MCF 10A (cell line): ENCODE data around the gene ACRBP. TPM values are rescaled to one million over a fixed set of nuclear protein-coding genes. Genes with fewer than 3 reads are reported as not detected.
A peak's percentile ranks its signal among the peaks of the same experiment; 100 is the strongest.

ENCODE experiments used
- BruUV-seq: library from RNA; stranded (reverse); fragments of 400-500 nt; replicated peaks from 2 replicates; lab custom pipeline; 2021; lab: Mats Ljungman, UMichigan
- CTCF ChIA-PET: fragments of 300-600 bp; sonication (Branson Sonifier 250); formaldehyde crosslinking; extraction: SDS; loops from one replicate; lab custom pipeline; 2021; ENCODE audit warnings: antibody characterized with exemption, inconsistent platforms; lab: Yijun Ruan, JAX
- POLR2A ChIA-PET: fragments of 300-600, 350-650 bp; sonication (Branson Sonifier 250); formaldehyde crosslinking; extraction: SDS; loops from one replicate; lab custom pipeline; 2020; ENCODE audit warnings: antibody characterized with exemption, inconsistent platforms; lab: Yijun Ruan, JAX
- DNase-seq: peaks from one replicate; pipeline ENCODE4 v3.0.0-alpha.2; 2018; ENCODE audit not compliant: unreplicated experiment
- H3K27ac Mint-ChIP-seq: one replicate; pipeline ENCODE4 v1.8.0; 2022; ENCODE audit warnings: mild to moderate bottlenecking, low read depth, mixed read lengths; ENCODE audit not compliant: unreplicated experiment
- H3K27me3 Mint-ChIP-seq: one replicate; pipeline ENCODE4 v1.8.0; 2022; ENCODE audit warnings: mixed read lengths; ENCODE audit not compliant: insufficient read depth, unreplicated experiment
- H3K36me3 Mint-ChIP-seq: one replicate; pipeline ENCODE4 v1.8.0; 2022; ENCODE audit warnings: mild to moderate bottlenecking, moderate library complexity, mixed read lengths; ENCODE audit not compliant: insufficient read depth, unreplicated experiment
- H3K4me1 Mint-ChIP-seq: one replicate; pipeline ENCODE4 v1.8.0; 2022; ENCODE audit warnings: mixed read lengths; ENCODE audit not compliant: insufficient read depth, unreplicated experiment
- H3K4me3 Mint-ChIP-seq: one replicate; pipeline ENCODE4 v1.8.0; 2022; ENCODE audit warnings: mild to moderate bottlenecking, moderate library complexity, mixed read lengths; ENCODE audit not compliant: unreplicated experiment
- H3K9me3 Mint-ChIP-seq: one replicate; pipeline ENCODE4 v1.8.0; 2022; ENCODE audit warnings: mixed read lengths; ENCODE audit not compliant: unreplicated experiment
- intact Hi-C: fragments of 100-400 bp; cut with micrococcal nuclease; formaldehyde crosslinking; loops from 2 replicates; pipeline ENCODE4 v1.14.1; 2022
- total RNA-seq: library from RNA; stranded (reverse); gene quantifications from 2 replicates; pipeline ENCODE4 v1.2.3, GENCODE V29; 2022
- TF ChIP-seq, protein P1 (sequence below): fragments of 200-600 bp; IDR thresholded peaks from one replicate; pipeline ENCODE4 v1.8.0; 2022; ENCODE audit warnings: antibody characterized with exemption, mild to moderate bottlenecking; ENCODE audit not compliant: unreplicated experiment

ACRBP gene
- total RNA-seq, 1 experiment from 2014 or later: 0.30 TPM

DNA sequence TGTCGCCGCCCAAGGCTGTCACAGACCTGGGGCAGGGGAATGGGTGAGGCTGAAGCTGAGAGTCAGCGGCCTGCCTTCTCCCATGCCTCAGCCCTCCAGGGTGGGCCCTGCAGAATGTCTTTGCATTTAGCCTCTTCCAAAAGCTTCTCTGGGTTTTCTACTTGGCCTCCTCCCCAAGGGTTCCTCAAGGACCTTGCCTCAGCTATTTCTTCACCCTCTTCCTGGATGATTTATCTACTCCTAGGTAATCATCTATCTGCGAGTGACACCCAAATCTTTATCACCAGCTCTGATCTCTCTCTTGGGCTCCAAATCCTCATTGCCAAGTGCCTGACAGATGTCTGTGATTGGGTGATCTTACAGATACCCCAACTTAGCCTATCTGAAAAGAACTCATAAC lies 6.7 kb downstream of the ACRBP start:
- H3K9me3 Mint-ChIP-seq: peaks cover 9% of the 10 kb centered on the region
- peaks cover 10% of the 10 kb centered on the region for H3K4me1 Mint-ChIP-seq
- intact Hi-C loops: no loop called here
- H3K27me3 Mint-ChIP-seq: peaks cover 25% of the 10 kb centered on the region
- CTCF ChIA-PET: interaction anchor here (0.6 kb wide), 1 partner anchor 46 kb away, joined by 3 read pairs; no protein-coding TSS in a partner anchor
- TF ChIP-seq, protein P1, sequence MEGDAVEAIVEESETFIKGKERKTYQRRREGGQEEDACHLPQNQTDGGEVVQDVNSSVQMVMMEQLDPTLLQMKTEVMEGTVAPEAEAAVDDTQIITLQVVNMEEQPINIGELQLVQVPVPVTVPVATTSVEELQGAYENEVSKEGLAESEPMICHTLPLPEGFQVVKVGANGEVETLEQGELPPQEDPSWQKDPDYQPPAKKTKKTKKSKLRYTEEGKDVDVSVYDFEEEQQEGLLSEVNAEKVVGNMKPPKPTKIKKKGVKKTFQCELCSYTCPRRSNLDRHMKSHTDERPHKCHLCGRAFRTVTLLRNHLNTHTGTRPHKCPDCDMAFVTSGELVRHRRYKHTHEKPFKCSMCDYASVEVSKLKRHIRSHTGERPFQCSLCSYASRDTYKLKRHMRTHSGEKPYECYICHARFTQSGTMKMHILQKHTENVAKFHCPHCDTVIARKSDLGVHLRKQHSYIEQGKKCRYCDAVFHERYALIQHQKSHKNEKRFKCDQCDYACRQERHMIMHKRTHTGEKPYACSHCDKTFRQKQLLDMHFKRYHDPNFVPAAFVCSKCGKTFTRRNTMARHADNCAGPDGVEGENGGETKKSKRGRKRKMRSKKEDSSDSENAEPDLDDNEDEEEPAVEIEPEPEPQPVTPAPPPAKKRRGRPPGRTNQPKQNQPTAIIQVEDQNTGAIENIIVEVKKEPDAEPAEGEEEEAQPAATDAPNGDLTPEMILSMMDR: no peak
- BruUV-seq: no TSS peak
- no peaks in the 10 kb centered on the region for H3K36me3 Mint-ChIP-seq
- H3K4me3 Mint-ChIP-seq: no peak overlapping the region
- no peak for DNase-seq
- H3K27ac Mint-ChIP-seq: no peak overlapping the region
- POLR2A ChIA-PET: no interaction called here

DNA sequence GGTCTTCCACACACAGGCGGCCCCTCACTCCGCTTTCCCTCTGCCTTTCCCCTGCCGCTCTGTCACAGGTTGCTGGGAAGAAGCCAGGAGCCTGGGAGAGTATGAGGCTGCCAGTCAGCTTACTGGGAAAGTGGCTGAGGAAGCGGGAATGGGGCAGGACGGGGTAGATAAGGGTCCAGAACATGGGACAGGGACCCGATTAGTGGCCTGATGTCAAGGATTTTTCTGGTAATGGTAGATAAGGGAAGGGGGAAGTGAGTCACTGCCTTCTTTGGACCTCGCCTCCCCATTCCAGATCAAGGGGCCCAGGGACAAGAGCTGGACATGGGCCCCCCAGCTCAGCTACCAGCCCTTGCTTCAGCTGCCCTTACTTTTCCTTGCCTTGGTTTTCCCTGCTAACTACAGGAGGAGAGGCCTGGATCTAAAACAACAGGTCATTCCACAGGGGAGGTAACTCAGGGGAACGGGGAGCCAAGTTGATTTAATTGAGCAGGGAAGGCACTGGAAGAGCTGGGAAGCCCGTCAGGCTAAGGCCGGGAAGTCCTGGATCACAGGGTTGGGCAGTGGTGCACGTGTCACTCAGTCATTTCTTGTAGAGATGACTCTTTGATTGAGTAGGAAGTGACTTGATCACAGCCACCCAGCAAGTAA lies 8.0 kb downstream of the ACRBP start:
- intact Hi-C loops: no loop called here

DNA sequence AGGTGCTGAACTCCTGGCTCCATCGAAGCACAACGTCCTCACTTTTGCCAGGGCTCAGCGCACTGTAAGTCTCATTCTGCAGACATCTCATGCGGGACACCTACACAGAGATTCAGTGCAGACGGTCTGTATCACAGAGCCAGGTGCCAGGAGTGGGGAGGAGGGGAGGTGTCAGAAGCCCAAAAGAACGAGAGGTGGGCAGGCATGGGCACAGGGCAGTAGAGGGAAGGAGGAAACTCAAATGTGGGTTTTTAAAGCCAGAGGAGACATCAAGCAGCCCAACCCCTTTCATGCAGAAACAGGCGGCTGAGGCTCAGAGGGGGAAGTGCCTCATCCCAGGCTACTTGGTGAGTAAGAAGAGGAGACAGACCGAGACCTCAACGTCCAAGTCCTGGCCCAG lies 8.9 kb downstream of the ACRBP start:
- H3K27ac Mint-ChIP-seq: no peak overlapping the region
- TF ChIP-seq, protein P1: no peak
- ChIA-PET POLR2A (no interaction called here), CTCF (no interaction called here)
- H3K9me3 Mint-ChIP-seq: no peaks in the 10 kb centered on the region
- no peaks in the 10 kb centered on the region for H3K36me3 Mint-ChIP-seq
- H3K4me3 Mint-ChIP-seq: no peak overlapping the region
- DNase-seq: no peak
- H3K4me1 Mint-ChIP-seq: peaks cover 11% of the 10 kb centered on the region
- intact Hi-C loops: no loop called here
- no TSS peak for BruUV-seq
- H3K27me3 Mint-ChIP-seq: peaks cover 25% of the 10 kb centered on the region

More for the DNA sequence above, 8.0 kb downstream of the ACRBP start:
- TF ChIP-seq, protein P1: no peak
- Mint-ChIP-seq H3K4me1 (peaks cover 11% of the 10 kb centered on the region), H3K27ac (no peak overlapping the region), H3K9me3 (peaks cover 4% of the 10 kb centered on the region), H3K36me3 (no peaks in the 10 kb centered on the region), H3K4me3 (no peak overlapping the region), H3K27me3 (peaks cover 25% of the 10 kb centered on the region)
- POLR2A ChIA-PET: no interaction called here
- CTCF ChIA-PET: interaction anchor here (0.6 to 0.8 kb wide), 2 partner anchors 10 to 11 kb away, joined by 3 read pairs; no protein-coding TSS in a partner anchor
- DNase-seq: no peak
- BruUV-seq: no TSS peak

DNA sequence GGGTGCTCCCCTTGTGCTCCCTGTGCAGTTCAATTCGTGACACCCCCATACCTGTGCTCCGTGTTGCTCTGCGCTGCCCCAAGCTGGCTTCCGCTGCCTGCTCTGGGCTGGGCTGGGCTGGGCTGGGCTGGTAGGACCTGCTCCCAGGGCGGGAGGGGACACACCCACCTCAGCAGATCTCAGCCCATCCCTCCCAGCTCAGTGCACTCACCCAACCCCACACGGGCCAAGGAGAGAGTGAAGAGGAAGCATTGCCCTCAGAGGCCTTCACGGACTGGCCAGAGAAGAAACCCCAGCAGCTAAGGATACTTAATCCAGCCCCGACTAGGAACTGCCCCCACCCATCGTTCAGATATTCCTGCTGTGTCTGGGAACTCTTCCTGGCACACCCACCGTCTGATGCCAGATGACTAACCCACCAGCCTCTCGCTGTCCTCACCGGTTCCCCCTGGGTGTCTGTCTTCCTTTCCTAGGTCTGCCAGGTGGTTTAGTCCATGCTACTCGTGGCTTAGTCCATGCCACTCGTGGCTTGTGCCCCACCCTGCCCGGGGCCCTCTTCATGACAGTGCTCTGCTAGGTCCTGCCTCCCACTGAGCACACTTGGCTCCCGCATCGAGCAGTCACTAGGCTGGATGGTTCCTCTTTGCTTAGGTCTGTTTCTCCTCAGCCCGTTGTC lies 11.2 kb downstream of the ACRBP start, which contains the start of gene LPAR5:
LPAR5 (minus strand) TSS at position 104 of the 676 bp plus-strand sequence. CDS start 14,711 bp downstream, outside the sequence.
- Mint-ChIP-seq H3K4me3 (peak within 1 kb of the TSS; percentile 68), H3K9me3 (no peaks in the 10 kb centered on the region)
- DNase-seq: peak; percentile 76

More for the DNA sequence above, 11.2 kb downstream of the ACRBP start, which contains the start of gene LPAR5:
- TF ChIP-seq, protein P1: no peak
- peak within 1 kb of the TSS; percentile 65 for H3K27ac Mint-ChIP-seq
- H3K36me3 Mint-ChIP-seq: no peaks in the 10 kb centered on the region
- H3K27me3 Mint-ChIP-seq: peaks cover 2% of the 10 kb centered on the region
- ChIA-PET CTCF (interaction anchor here (0.6 to 1.2 kb wide), 6 partner anchors 17 to 300 kb away, joined by 3 read pairs; partner anchors contain the start of genes MLF2 and ZNF384), POLR2A (interaction anchor here (1.0 to 1.6 kb wide), 6 partner anchors 8 to 53 kb away, joined by 3 to 7 read pairs (median 4); partner anchors contain the start of gene ZNF384)
- no TSS peak for BruUV-seq
- intact Hi-C loops: no loop called here
- peaks cover 12% of the 10 kb centered on the region for H3K4me1 Mint-ChIP-seq
